ENCODE measurements around the gene NLGN4Y. TPM values are rescaled to one million over a fixed set of nuclear protein-coding genes. Genes with fewer than 3 reads are reported as not detected.
A peak's percentile ranks its signal among the peaks of the same experiment; 100 is the strongest.

Gene NLGN4Y
- total and polyA plus RNA-seq, 4 donors = 0.28 to 31.1 (median 10.0) TPM

DNA sequence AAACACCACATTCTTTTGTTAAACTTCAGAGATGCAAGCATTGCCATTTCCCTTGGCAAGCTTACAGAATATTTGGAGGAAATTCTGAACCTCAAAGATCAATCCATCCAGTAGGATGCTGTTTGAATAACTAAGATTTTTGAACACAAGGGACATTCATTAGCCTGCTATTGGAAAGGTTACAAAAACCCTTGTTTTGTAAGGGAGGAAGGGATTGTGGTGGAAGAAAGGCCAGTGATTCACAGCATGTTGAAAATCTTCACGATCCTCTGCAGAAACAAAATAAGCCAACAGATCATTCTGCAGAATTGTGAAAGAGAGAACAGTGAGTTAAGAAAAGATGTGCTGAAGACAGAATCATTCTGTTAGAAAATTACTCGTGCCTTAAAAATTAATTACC is 297.9 kb downstream of the NLGN4Y start:
- H3K4me3 ChIP-seq (ENCODE audit: low read depth, low read length) = no peak overlapping the region
- DNase-seq (ENCODE audit: low read depth in 4 of 6, low spot score in 6 of 6) = peak in 1 of 6 donors; percentile 35
- no peaks in the 10 kb centered on the region for H3K36me3 ChIP-seq (ENCODE audit: control insufficient read depth, insufficient read depth, low read length)
- WGBS (ENCODE audit: insufficient coverage) = no CpG with 5 or more reads among the region's 2 CpGs
- H3K4me1 ChIP-seq (ENCODE audit: control insufficient read depth, insufficient read depth, low read length) = no peaks in the 10 kb centered on the region
- no peaks in the 10 kb centered on the region for H3K9me3 ChIP-seq (ENCODE audit: control insufficient read depth, insufficient read depth, low read length)
- no peak overlapping the region for H3K27ac ChIP-seq (ENCODE audit: low read depth, low read length)
- H3K27me3 ChIP-seq (ENCODE audit: control insufficient read depth, insufficient read depth, low read length) = no peaks in the 10 kb centered on the region

DNA sequence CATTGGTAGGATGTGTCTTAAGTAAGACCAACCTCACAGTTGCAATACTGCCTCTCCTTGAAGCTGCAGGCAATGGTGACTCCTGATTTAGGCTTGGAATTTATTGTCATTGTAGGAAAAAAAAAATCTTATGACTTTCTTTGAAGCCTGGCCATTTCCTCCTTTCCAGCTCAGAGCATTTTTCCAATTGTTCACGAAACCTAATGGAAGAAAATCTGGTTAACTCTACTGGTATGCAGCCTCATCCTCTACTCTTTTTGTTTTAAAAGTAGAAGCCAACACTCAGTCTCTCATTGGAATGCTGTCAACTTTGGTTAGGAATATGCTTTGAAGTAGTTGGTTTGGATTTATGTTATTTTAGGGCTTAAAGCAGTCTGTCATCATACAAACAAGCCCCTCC is 298.6 kb downstream of the NLGN4Y start:
- no peaks in the 10 kb centered on the region for H3K27me3 ChIP-seq (ENCODE audit: control insufficient read depth, insufficient read depth, low read length)
- no peak overlapping the region for H3K27ac ChIP-seq (ENCODE audit: low read depth, low read length)
- no peaks in the 10 kb centered on the region for H3K4me1 ChIP-seq (ENCODE audit: control insufficient read depth, insufficient read depth, low read length)
- H3K36me3 ChIP-seq (ENCODE audit: control insufficient read depth, insufficient read depth, low read length) = no peaks in the 10 kb centered on the region
- H3K4me3 ChIP-seq (ENCODE audit: low read depth, low read length) = no peak overlapping the region
- no CpG with 5 or more reads among the region's 1 CpG for WGBS (ENCODE audit: insufficient coverage)
- no peak for DNase-seq (ENCODE audit: low read depth in 4 of 6, low spot score in 6 of 6)
- H3K9me3 ChIP-seq (ENCODE audit: control insufficient read depth, insufficient read depth, low read length) = no peaks in the 10 kb centered on the region

DNA sequence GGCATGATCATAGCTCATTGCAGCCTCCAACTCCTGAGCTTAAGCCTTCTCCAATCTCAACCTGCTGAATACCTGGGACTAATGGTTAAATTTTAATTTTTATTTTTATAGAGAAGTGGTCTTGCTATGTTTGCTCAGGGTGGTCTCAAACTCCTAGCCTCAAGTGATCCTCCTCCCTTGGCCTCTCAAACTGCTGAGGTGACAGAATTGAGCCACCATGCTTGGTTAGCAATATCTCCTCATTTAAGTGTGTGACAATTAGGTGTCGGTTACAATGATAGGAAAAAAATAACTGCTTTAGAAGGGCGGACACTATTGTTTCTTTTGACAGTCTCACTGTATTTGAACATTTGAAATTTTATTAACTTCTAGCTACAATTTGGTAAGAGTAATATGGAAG is 300.3 kb downstream of the NLGN4Y start:
- DNase-seq (ENCODE audit: low read depth in 4 of 6, low spot score in 6 of 6) = no peak
- Histone ChIP-seq H3K9me3 (ENCODE audit: control insufficient read depth, insufficient read depth, low read length) (no peaks in the 10 kb centered on the region), H3K27ac (ENCODE audit: low read depth, low read length) (no peak overlapping the region), H3K4me3 (ENCODE audit: low read depth, low read length) (no peak overlapping the region), H3K4me1 (ENCODE audit: control insufficient read depth, insufficient read depth, low read length) (no peaks in the 10 kb centered on the region), H3K27me3 (ENCODE audit: control insufficient read depth, insufficient read depth, low read length) (no peaks in the 10 kb centered on the region), H3K36me3 (ENCODE audit: control insufficient read depth, insufficient read depth, low read length) (no peaks in the 10 kb centered on the region)
- no CpG with 5 or more reads among the region's 2 CpGs for WGBS (ENCODE audit: insufficient coverage)

DNA sequence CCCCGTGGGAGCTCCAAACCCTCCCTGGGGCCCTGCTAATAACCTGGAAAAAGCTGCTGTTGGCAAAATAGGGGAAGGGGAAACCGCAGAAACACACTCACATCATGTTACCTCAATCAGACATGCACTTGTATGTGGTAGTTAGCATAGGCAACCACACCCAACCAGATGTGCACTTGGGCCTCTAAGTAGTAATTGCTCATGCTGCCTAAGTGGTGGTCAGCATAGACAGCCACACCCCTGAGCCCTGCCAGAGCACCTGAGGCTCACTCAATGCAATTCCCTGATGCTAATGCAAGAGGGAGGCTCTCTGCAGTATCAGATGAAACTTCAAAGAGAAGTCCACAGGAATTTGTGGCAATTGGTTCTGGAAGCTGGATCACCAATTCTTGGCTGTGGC is 301.4 kb downstream of the NLGN4Y start:
- H3K27me3 ChIP-seq (ENCODE audit: control insufficient read depth, insufficient read depth, low read length) = no peaks in the 10 kb centered on the region
- no peak overlapping the region for H3K27ac ChIP-seq (ENCODE audit: low read depth, low read length)
- DNase-seq (ENCODE audit: low read depth in 4 of 6, low spot score in 6 of 6) = no peak
- H3K4me3 ChIP-seq (ENCODE audit: low read depth, low read length) = no peak overlapping the region
- no peaks in the 10 kb centered on the region for H3K4me1 ChIP-seq (ENCODE audit: control insufficient read depth, insufficient read depth, low read length)
- H3K9me3 ChIP-seq (ENCODE audit: control insufficient read depth, insufficient read depth, low read length) = no peaks in the 10 kb centered on the region
- H3K36me3 ChIP-seq (ENCODE audit: control insufficient read depth, insufficient read depth, low read length) = no peaks in the 10 kb centered on the region
- no CpG with 5 or more reads among the region's 2 CpGs for WGBS (ENCODE audit: insufficient coverage)

DNA sequence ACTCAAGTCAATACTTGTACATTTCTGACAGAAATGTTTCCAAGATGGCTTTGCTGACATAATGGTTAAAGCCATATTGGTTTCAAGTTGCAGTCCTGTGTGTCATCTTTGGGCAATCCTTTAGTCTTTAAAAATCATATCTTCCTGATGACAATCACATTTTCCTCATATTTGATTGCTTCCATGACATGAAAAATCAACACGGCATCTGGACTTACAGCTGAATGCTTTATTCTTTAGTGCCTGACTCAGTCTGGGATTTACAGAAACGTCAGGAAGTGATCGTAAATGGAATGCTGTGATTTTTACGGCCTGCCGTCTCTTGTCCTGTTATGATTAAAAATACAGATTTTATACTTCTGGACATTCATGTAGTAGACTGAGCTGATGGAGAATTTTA is 304.2 kb downstream of the NLGN4Y start:
- H3K9me3 ChIP-seq (ENCODE audit: control insufficient read depth, insufficient read depth, low read length) = no peaks in the 10 kb centered on the region
- no peak for DNase-seq (ENCODE audit: low read depth in 4 of 6, low spot score in 6 of 6)
- no peak overlapping the region for H3K4me3 ChIP-seq (ENCODE audit: low read depth, low read length)
- no CpG with 5 or more reads among the region's 5 CpGs for WGBS (ENCODE audit: insufficient coverage)
- no peaks in the 10 kb centered on the region for H3K27me3 ChIP-seq (ENCODE audit: control insufficient read depth, insufficient read depth, low read length)
- H3K27ac ChIP-seq (ENCODE audit: low read depth, low read length) = no peak overlapping the region
- H3K4me1 ChIP-seq (ENCODE audit: control insufficient read depth, insufficient read depth, low read length) = no peaks in the 10 kb centered on the region
- H3K36me3 ChIP-seq (ENCODE audit: control insufficient read depth, insufficient read depth, low read length) = no peaks in the 10 kb centered on the region

DNA sequence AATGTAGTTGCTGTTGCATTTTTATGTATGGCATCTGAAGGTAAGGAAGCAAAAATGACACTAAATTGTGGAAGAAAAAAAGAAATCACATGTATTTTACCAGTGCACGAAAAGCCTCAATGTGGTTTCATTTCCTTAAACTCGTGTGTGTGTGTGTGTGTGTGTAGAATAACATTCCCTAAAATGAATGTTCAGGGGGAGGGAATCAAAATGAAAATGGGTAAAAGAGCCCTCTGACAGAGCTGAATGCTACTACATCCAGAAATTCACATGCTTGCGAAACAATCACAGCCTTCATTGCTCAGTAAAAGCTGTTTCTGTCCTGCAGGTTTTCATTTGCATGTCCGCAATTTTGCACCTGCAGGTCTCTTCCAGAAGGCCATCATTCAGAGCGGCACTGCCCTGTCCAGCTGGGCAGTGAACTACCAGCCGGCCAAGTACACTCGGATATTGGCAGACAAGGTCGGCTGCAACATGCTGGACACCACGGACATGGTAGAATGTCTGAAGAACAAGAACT is 305.1 kb downstream of the NLGN4Y start:
- H3K4me3 ChIP-seq (ENCODE audit: low read depth, low read length) = no peak overlapping the region
- no peak overlapping the region for H3K27ac ChIP-seq (ENCODE audit: low read depth, low read length)
- H3K4me1 ChIP-seq (ENCODE audit: control insufficient read depth, insufficient read depth, low read length) = no peaks in the 10 kb centered on the region
- no peaks in the 10 kb centered on the region for H3K36me3 ChIP-seq (ENCODE audit: control insufficient read depth, insufficient read depth, low read length)
- WGBS (ENCODE audit: insufficient coverage) = no CpG with 5 or more reads among the region's 9 CpGs
- peak in 1 of 6 donors; percentile 43 for DNase-seq (ENCODE audit: low read depth in 4 of 6, low spot score in 6 of 6)
- H3K27me3 ChIP-seq (ENCODE audit: control insufficient read depth, insufficient read depth, low read length) = no peaks in the 10 kb centered on the region
- H3K9me3 ChIP-seq (ENCODE audit: control insufficient read depth, insufficient read depth, low read length) = no peaks in the 10 kb centered on the region

DNA sequence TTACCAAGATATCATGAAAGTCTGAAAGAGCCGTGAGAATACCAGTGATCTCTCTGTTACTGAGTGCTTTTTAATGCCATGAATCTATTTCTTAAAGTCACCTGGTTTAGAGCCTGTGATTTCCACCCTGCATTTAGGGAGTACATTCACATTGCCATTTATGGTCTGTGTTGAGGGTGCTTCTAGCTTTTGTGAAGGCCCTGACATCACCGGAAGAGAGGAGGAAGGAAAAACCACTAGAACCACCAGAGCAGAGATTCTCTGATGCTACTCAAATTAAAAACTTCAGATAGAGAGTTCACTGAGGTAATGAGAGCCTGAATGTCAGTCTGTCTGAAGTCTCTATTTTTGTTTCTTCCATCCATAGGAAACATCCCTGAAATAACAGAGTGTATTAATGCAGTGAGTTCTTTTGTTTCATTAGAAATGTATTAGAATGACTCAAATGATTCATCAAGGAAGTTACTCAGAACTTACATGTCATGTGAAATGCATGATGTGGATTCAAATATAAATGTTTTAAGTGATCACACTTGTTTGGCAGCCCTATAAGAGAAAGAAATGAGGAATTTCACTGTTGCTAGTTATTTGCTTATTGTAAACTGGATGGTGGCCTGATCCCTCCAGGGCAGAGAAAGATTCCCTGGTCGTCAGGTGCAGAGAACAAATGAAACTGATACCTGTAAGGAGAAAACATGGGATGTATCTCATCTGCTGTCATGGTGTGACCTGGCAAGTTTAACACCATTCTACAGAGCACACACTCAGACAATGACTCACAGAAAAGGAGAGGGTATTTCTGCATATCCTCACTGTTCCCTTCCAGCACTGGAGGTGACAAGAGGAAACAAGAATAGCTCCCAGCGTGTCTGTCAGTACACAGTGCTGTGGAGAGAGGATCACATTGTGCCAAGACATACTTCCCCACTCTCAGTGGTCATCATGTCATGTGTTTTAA is 310.1 kb downstream of the NLGN4Y start:
- H3K27me3 ChIP-seq (ENCODE audit: control insufficient read depth, insufficient read depth, low read length) = no peaks in the 10 kb centered on the region
- H3K9me3 ChIP-seq (ENCODE audit: control insufficient read depth, insufficient read depth, low read length) = no peaks in the 10 kb centered on the region
- WGBS (ENCODE audit: insufficient coverage) = no CpG with 5 or more reads among the region's 4 CpGs
- no peaks in the 10 kb centered on the region for H3K4me1 ChIP-seq (ENCODE audit: control insufficient read depth, insufficient read depth, low read length)
- DNase-seq (ENCODE audit: low read depth in 4 of 6, low spot score in 6 of 6) = no peak
- H3K27ac ChIP-seq (ENCODE audit: low read depth, low read length) = no peak overlapping the region
- H3K4me3 ChIP-seq (ENCODE audit: low read depth, low read length) = no peak overlapping the region
- H3K36me3 ChIP-seq (ENCODE audit: control insufficient read depth, insufficient read depth, low read length) = no peaks in the 10 kb centered on the region

DNA sequence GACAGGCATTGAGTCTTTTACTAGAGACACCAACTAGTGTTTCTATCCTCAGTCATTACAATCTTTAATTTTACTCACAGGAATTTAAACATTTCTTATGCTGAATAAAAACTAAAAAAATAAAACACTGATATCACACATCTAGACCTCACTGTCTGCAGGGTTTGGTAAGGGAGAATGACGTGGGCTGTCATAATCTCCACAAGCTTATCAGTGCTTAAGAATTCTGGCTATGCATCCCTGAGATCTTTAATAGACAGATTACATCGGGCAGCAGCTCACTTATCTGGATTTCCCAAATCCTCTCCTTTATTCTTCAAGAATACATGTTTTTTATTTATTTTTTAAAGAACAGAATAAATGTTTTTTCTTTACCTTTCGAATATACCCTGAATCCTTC is 313.1 kb downstream of the NLGN4Y start:
- H3K4me1 ChIP-seq (ENCODE audit: control insufficient read depth, insufficient read depth, low read length) = no peaks in the 10 kb centered on the region
- no peak overlapping the region for H3K4me3 ChIP-seq (ENCODE audit: low read depth, low read length)
- DNase-seq (ENCODE audit: low read depth in 4 of 6, low spot score in 6 of 6) = no peak
- no peaks in the 10 kb centered on the region for H3K36me3 ChIP-seq (ENCODE audit: control insufficient read depth, insufficient read depth, low read length)
- H3K27me3 ChIP-seq (ENCODE audit: control insufficient read depth, insufficient read depth, low read length) = no peaks in the 10 kb centered on the region
- no CpG with 5 or more reads among the region's 3 CpGs for WGBS (ENCODE audit: insufficient coverage)
- no peak overlapping the region for H3K27ac ChIP-seq (ENCODE audit: low read depth, low read length)
- H3K9me3 ChIP-seq (ENCODE audit: control insufficient read depth, insufficient read depth, low read length) = no peaks in the 10 kb centered on the region

DNA sequence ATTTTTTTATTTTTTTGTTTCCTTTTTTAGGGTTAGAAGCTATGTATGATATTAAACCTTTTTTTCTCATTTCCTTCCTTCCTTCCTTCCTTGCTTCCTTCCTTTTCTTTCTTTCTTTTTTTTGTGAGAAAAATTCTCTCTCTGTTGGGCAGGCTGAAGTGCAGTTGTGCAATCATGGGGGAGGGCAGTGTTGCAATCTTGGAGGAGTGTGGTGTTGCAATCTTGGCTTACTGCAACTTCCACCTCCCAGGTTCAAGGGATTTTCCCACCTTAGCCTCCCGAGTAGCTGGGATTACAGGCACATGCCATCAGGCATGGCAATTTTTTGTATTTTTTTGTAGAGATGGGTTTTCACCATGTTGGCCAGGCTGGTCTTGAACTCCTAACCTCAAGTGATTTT is 326.4 kb downstream of the NLGN4Y start:
- Histone ChIP-seq H3K27ac (ENCODE audit: low read depth, low read length) (no peak overlapping the region), H3K4me1 (ENCODE audit: control insufficient read depth, insufficient read depth, low read length) (no peaks in the 10 kb centered on the region), H3K36me3 (ENCODE audit: control insufficient read depth, insufficient read depth, low read length) (no peaks in the 10 kb centered on the region), H3K27me3 (ENCODE audit: control insufficient read depth, insufficient read depth, low read length) (no peaks in the 10 kb centered on the region), H3K4me3 (ENCODE audit: low read depth, low read length) (no peak overlapping the region), H3K9me3 (ENCODE audit: control insufficient read depth, insufficient read depth, low read length) (no peaks in the 10 kb centered on the region)
- WGBS (ENCODE audit: insufficient coverage) = no CpG with 5 or more reads among the region's 1 CpG
- no peak for DNase-seq (ENCODE audit: low read depth in 4 of 6, low spot score in 6 of 6)

DNA sequence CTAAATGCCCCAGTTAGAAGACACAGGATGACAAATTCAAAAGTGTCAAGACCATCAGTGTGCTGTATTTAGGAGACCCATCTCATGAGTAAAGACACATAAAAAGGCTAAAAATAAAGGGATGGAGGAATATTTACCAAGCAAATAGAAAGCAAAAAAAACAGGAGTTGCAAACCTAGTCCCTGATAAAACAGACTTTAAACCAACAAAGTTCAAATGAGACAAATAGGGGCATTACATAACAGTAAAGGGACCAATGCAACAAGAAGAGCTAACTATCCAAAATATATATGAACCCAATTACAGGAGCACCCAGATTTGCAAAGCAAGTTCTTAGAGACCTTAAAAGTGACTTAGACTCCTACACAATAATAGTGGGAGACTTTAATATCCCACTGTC is 336.1 kb downstream of the NLGN4Y start:
- no peaks in the 10 kb centered on the region for H3K36me3 ChIP-seq (ENCODE audit: control insufficient read depth, insufficient read depth, low read length)

More for the DNA sequence above, 336.1 kb downstream of the NLGN4Y start:
- Histone ChIP-seq H3K27ac (ENCODE audit: low read depth, low read length) (no peak overlapping the region), H3K4me3 (ENCODE audit: low read depth, low read length) (no peak overlapping the region), H3K9me3 (ENCODE audit: control insufficient read depth, insufficient read depth, low read length) (no peaks in the 10 kb centered on the region), H3K27me3 (ENCODE audit: control insufficient read depth, insufficient read depth, low read length) (no peaks in the 10 kb centered on the region), H3K4me1 (ENCODE audit: control insufficient read depth, insufficient read depth, low read length) (no peaks in the 10 kb centered on the region)
- DNase-seq (ENCODE audit: low read depth in 4 of 6, low spot score in 6 of 6) = no peak

All from spinal cord (tissue), 10 donors.